HG03039 (cell line): Measurements from ENCODE around the gene BAHD1.

Source experiments
- ATAC-seq: cut with Tn5 transposase; IDR thresholded peaks from one replicate; pipeline ENCODE4 v1.9.1; 2021; ENCODE audit warnings: mild to moderate bottlenecking, moderate library complexity; ENCODE audit not compliant: unreplicated experiment

The BAHD1 gene

DNA sequence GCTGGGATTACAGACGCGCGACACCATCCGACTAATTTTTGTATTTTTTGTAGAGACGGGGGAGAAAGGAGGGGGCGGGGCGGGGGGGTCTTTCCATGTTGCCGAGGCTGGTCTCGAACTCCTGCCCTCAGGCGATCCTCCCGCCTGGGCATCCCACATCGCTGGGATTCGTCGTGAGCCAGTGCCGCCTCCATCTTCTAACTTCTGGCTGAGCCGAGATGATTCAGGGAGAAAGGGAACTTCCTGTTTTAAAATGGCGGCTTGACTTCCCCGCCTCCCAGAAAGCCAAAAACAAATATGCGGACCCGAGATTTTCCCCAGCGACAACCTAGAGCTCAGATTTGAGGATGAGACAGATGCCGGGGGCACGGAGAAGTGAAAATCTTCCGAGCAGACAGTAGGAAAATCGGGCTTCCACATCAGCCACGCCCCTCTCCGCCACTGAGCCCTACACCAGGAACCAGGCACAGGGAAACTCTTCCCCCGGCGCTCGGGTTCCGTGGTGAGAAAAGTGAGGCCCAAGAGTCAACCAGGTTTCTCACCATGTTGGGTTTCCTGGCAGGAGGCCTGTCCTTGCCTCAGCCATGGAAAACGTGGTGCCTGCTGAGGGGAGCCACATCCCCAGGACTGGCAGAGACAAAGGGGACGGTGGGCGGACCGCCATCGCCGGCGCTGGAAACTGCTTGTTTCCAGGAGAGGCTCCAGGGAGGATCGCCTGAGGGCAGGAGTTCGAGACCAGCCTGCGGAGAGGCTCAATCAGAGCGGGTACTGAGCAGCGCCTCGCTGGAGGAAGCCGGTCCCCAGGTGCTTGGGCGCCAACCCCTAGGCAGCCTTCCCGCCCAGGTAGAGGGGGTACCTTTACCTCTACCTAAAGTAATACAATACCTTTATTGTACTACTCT, 48.8 kb downstream of the BAHD1 start:
- no peak for ATAC-seq

DNA sequence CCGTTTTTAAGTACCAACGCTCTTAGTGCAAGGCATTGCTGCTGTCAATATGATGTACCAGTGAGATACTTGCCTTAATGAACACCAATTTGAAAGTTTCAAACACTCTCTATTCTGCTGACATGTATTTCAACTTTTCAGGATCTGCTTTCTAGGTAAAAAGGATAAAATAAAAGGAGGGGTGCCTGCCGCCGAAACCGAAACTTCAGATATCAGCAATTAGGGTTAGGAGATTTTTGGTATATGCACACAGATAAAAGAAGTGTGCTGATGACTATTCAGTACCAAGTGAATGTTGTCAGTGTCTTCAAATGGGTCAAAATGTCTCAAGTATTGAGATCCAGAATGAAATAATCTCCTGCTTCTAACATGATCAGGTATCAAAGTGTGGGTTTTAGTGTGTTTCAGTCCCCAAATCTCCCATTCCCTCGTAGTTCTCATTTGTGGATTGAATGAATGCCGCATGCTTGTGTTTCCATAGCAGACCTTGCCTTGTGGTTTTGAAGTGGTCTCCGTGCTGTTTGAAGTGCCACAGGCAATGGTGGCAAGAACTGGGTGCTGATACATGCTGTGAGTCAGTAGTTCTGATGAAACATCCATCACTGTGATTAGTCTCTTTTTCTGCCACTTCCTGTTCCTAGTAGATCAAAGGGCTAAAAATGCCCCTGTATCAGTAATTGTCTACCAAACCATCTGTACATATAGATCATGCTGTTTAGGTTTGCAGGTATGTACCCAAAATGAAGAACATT, 52.5 kb downstream of the BAHD1 start:
- no peak for ATAC-seq

DNA sequence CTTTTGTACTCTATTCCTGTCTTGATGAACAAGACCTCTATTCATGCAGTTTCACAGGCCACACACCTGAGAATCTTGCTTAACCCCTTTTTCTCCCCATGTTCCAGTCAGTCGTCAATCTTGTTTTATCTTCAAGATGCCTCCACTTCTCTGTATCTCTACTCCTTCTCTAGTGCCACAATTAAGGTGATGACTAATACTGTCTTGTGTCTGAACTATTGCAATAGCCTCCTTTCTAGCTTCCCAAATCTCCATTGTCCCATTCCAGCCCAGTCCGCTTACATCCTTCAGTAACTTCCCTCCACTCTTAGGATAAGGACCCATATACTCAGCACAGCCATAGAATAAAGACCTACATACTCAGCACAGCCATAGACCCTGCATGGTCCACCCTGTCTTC, 54.8 kb downstream of the BAHD1 start:
- ATAC-seq = no peak

DNA sequence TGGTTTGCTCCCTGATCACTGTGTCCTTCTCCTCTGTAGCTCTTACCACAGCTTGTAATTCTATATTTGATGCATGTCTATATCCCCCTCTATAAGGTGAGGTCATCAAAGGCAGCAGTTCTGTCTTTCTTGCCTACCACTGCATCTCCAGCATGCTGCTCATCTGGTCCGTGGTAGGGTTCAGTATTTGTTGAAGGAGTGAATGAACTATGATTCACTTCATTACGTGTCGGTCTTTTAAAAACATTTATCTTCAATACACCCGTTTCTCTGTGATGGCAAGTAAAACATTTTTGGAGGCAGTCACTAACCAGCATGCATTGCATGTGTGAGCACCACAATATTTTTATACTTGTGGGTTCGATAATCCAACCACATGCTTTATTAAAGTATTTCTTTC, 57.7 kb downstream of the BAHD1 start:
- ATAC-seq = no peak

DNA sequence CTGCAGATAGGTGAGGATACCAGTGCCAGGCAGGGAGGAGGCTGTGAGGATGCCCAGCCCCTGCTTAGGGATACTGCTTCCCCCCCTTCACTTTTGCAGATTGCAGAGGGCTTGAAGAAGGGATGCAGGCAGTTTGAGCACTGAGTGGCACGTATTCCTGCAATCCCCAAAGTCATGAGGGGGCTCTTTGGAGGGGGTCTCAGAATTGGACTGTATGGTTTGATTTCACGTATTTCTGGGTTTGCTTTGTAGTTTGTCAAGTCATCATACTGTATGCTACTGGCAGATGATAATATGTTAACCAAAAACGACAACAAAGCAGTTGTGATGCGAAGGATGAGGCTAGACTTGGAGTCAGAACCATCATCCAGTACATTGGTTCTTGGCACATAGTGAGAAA, 58.1 kb downstream of the BAHD1 start:
- ATAC-seq = no peak

DNA sequence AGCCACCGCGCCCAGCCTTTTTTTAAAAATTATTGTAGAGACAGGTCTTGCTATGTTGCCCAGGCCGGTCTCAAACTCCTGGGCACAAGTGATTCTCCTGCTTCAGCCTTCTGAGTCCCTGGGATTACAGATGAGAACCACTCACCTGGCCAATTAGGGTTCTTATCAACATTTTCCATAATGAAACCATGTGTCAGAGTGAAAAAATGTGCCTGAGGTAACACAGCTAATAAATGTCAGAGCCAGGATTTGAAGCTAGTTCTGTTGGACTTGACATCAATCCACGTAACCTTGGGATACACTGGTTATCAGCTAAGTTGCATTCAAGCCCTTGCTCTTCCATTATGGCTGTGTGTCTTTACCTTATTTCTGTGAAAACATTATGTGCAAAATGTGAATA, 59.2 kb downstream of the BAHD1 start:
- ATAC-seq = no peak

DNA sequence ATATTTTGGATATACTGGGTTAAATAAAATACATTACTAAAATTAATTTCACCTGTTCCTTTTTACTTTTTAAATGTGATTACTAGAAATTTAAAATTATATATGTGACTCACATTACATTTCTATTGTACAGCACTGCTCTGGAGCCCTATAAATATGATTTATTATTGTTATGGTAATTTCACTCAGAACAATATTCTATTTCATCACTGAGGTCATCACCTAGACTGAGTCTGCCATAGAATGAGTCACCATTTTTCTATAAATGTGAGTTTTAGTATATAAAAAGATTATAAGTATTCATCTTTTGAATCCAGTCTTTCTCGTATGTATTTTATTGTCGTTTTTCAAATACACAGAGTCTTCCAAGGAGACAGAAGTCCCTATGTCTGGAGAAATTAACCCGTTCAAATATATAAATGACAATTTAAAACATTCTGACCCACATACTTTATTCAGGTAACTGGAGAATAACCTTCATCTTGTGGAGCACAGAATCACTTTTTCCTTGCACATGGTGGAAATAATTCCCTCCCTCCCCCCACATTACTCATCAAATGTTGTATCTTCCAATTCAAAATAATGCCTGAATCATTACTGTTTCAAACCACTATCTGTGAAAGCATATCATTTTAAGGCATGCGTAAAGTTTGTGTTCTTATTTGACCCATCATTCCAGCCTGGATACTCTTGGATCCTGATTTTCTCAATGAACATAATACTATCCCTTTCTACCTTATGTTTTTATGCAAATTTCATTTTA, 60.0 kb downstream of the BAHD1 start:
- ATAC-seq = no peak

DNA sequence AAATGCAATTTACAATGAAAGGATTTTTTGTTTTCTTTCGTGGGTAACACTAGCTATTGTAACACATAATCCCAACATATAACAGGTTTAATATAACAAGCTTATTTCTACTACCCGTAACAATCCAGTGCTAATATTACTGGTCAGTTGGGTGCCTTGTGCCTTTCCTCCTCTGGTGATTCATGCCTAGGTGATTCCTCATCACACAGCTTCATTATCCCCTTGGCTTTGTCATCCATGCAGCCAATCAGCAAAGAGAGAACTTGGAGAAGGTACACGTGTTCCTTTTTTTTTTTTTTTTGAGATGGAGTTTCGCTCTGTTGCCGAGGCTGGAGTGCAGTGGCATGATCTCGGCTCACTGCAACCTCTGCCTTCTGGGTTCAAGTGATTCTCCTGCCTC, 60.7 kb downstream of the BAHD1 start:
- ATAC-seq = no peak

DNA sequence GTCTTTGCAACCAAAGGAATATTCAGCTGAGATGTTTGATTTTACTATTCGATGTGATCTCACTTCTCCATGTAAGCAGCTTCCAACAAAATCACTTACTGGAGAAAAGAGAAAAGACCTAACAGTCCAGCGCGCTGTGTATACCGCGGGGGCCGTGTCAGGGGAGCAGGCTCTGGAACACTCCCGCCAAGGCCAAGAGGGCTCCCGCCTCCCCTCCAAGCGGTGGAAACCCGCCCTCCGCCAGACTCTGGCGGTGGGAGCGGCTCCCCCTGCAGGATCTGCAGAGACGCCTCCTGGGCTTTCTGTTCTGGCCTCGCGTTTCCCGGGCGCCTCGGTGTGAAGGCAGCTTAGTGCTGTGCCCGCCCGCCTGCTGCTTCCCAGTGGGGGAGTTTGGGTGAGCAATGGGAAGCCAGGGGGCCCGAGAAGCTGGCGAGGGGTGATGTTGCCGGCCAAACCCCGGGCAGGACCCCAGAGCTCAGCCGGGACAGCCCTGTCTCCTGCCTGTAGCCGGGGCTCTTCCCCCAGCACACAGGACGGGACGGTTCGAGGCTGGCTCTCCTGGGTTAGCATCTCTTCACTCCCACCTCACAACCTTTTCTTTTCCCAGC, 66.3 kb downstream of the BAHD1 start:
- ATAC-seq = no peak

DNA sequence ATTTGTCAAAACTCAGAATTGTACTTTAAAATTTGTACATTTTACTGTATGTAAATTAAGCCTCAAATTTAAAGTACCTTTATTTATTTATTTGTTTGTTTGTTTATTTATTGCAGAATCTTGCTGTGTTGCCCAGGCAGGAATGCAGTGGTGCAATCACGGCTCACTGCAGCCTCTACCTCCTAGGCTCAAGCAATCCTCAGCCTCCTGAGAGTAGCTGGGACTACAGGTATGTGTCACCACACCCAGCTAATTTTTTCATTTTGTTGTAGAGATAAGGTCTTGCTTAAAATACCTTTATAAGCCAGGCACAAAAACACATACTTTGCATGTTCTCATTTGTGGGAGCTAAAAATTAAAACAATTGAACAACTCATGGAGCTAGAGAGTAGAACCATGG, 67.5 kb downstream of the BAHD1 start:
- ATAC-seq = no peak

DNA sequence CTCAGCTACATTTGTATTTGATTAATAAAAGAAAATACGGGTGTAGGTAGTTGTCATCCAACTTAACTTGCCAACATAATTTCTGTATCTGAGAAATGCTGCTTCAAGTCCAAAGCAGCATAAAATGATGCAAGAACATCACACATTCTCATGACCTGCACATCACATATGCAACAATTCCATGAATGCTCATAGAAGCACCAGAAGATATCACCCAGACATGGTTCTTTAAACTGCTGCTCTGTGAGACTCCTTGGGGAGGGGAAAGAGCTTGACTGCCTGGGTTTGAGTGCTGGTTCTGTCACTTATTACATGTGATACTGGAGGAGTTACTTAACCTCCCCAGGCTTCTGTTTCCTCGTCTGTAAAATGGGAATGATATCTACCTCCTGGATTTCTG, 69.4 kb downstream of the BAHD1 start:
- ATAC-seq = no peak

DNA sequence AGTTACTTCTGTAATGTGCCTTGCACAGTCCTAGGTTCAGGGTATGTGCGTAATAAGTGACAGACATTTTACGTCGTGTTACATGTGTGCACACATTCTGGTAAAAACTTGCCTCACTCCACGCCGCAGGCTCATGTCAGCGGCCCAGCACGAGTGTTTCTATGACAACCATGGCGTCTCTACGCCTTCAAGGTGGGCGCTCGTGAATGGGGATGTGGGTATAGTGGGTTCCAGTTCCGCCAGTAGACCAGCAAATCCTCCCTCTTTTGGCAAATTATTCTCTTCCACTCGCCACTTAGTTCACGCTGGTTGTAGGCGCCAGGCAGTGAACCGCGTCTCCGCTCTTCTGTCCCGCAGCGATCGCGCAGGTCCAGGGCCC, 70.3 kb downstream of the BAHD1 start:
- ATAC-seq = no peak

DNA sequence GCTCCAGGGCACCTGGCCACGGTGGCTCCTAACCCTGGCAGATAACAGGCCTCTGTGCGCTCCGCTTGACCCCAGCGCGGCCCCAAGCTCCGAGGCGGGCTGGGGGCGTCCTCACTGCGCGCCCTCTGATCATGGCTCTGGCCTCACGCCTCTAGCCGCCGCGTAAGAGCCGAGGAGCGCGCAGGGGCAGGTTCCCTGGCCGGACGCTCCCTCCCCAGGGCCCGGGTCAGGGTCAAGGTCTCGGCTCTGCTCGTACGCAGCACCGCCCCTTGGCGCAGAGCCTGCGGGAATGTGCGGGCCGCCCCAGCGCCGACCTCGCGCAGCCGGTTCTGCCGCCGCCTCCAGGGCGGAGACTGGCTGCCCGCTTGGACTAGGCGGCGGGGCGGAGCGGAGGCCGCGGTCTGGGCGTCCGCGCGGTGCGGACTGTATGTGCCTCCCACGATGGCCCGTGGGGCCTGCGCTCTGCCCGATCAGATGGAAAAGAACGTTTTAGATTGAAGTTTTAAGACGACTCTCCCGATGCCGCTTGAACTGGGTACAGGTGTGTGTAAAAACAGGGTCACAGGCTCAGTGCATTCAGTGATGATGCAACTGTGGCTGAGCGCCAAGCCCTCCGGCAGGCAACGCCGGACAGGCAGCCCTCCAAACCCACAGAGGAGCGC, 70.8 kb downstream of the BAHD1 start:
- no peak for ATAC-seq

DNA sequence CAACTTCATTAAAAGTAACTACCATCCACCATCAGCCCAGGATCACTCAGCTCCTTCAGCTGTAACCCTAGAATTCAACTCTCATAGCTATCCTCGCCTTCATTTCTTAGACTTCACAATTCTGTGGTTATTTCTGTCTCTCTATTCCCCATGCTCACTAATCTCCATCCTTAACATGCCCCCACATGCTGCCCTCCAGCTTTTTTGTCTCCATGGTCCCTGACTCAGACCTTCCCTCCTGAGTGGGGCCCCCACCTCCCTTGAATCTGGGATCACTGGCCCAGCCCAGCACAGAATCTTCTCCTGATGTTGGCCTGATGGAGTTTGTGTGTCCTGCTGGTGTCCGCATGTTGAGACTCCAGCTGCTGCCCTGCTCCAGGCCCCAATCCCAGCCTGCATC, 71.7 kb downstream of the BAHD1 start:
- ATAC-seq = no peak

DNA sequence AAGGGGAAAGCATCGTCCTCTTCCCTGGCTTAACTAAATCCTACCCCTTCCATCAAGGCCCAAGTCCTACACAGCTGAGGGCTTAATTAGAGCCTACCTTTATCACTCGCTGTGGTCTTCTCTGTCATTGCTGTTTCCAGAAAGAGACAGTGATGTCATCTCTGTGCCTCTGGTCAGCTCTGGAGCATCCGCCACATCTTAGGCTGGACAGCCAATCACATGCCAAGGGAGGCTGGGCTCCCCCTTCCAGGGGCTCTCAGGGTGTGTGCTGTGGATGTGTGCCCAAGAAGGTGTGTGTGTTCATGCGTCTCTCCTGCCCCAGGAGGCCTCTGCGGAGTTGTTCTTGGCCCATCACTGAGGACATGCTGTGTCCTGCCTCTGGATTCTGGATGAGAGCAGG, 72.9 kb downstream of the BAHD1 start:
- no peak for ATAC-seq

DNA sequence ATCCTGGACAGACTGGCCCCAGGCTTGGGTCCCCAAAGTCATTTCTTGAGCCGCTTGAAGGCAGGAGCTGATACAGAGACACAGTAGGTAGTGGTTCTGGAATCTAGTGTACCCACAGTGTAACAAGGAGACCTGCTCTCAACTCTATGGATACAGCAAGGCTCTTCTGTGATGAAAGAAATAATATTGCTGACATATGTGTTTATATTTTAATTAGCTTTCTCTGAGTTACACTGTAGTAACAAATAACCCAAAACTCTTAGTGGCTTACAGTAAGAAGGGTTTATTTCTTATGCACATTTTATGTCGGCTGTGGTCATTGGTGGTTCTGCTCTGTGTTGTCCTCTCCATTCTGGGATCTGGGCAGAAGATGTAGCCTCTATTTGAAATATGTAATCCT, 75.6 kb downstream of the BAHD1 start:
- no peak for ATAC-seq
